Smooth muscle cell (in vitro differentiated cells): ENCODE results near the gene GALNTL6. TPM values are rescaled to one million over a fixed set of nuclear protein-coding genes. Genes with fewer than 3 reads are reported as not detected.
A peak's percentile ranks its signal among the peaks of the same experiment; 100 is the strongest.

ENCODE experiments used
- DNase-seq: peaks from one replicate; lab custom pipeline; 2025; ENCODE audit not compliant: unreplicated experiment; lab: John Stamatoyannopoulos, UW
- H2AFZ ChIP-seq: fragments of 200-600 bp; sonication (generic); 2 replicates; pipeline ENCODE4 v1.6.0; 2016; ENCODE audit warnings: antibody characterized with exemption, low read depth, mild to moderate bottlenecking
- H3F3A ChIP-seq: fragments of 200-600 bp; sonication (generic); 2 replicates; pipeline ENCODE4 v1.6.0; 2017; ENCODE audit warnings: antibody characterized with exemption, low read depth
- H3K27ac ChIP-seq: fragments of 200-600 bp; sonication (generic); 2 replicates; pipeline ENCODE4 v1.5.1; 2016; ENCODE audit warnings: low read depth, mild to moderate bottlenecking
- H3K27me3 ChIP-seq: fragments of 200-600 bp; sonication (generic); 2 replicates; pipeline ENCODE4 v1.6.1; 2016; ENCODE audit warnings: low read depth, mild to moderate bottlenecking
- H3K36me3 ChIP-seq: fragments of 200-600 bp; sonication (generic); 2 replicates; pipeline ENCODE4 v1.5.1; 2016; ENCODE audit warnings: low read depth
- H3K4me1 ChIP-seq: fragments of 200-600 bp; sonication (generic); 2 replicates; pipeline ENCODE4 v1.5.1; 2016; ENCODE audit warnings: low read depth
- H3K4me2 ChIP-seq: fragments of 200-600 bp; sonication (generic); 2 replicates; pipeline ENCODE4 v1.6.0; 2016; ENCODE audit warnings: mild to moderate bottlenecking
- H3K4me3 ChIP-seq: fragments of 200-600 bp; sonication (generic); 2 replicates; pipeline ENCODE4 v1.5.1; 2016; ENCODE audit warnings: mild to moderate bottlenecking
- H3K79me2 ChIP-seq: fragments of 200-600 bp; sonication (generic); 2 replicates; pipeline ENCODE4 v1.6.0; 2016; ENCODE audit warnings: low read depth, mild to moderate bottlenecking
- H3K9ac ChIP-seq: fragments of 200-600 bp; sonication (generic); 2 replicates; pipeline ENCODE4 v1.6.0; 2016; ENCODE audit warnings: low read depth
- H3K9me3 ChIP-seq: fragments of 200-600 bp; sonication (generic); replicated peaks from 2 replicates; pipeline ENCODE4 v1.5.1; 2016; ENCODE audit warnings: low read depth
- H4K20me1 ChIP-seq: fragments of 200-600 bp; sonication (generic); 2 replicates; pipeline ENCODE4 v1.6.0; 2016; ENCODE audit warnings: low read depth
- WGBS: methylation state at CpG from one replicate; pipeline ENCODE4 v1.1.7; 2016; ENCODE audit warnings: low lambda C conversion rate; 5-methylcytosine and 5-hydroxymethylcytosine counted together
- polyA plus RNA-seq: library from polyadenylated mRNA; unstranded; fragments of >200 nt; fragmentation: Nextera tagmentation; extraction: Ambion mirVana; gene quantifications from 2 replicates; pipeline ENCODE4 v1.2.1, GENCODE V29; 2016
- total RNA-seq: library from RNA; depleted of rRNA; stranded (reverse); fragments of >200 nt; gene quantifications from 2 replicates; pipeline ENCODE4 v1.2.3, GENCODE V29; 2014
- TF ChIP-seq, protein P1 (sequence below): fragments of 200-600 bp; sonication (generic); IDR thresholded peaks from 2 replicates; pipeline ENCODE4 v1.5.1; 2017; ENCODE audit warnings: borderline replicate concordance, mild to moderate bottlenecking, antibody characterized with exemption; ENCODE audit not compliant: insufficient read depth, poor library complexity, severe bottlenecking

The GALNTL6 gene
- total and polyA plus RNA-seq, 2 experiments from 2014 or later, result 0.18 to 1.3 TPM

DNA sequence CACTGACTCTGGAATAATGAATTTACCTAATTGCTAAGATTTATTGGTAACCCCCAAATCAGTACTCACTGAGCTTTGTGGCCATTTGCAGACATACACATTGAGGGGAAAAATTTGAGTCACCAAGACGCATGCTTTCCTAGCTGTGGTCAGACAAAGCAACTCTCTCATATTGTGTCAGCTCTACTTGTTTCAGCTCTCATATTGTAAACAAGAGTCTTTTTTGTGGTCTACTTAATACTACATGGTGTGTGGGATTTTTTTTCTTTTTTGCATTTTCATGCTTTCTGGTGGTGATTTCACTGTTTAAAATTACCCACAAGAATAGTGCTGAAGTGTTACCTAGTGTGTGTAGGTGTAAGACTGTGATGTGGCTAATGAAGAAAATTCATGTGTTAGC, 927.2 kb downstream of the GALNTL6 start:
- H3K4me3 ChIP-seq, result no peak overlapping the region
- no peak overlapping the region for H3K27ac ChIP-seq
- H3K4me1 ChIP-seq, result no peaks in the 10 kb centered on the region
- H3K27me3 ChIP-seq, result no peaks in the 10 kb centered on the region
- H2AFZ ChIP-seq, result no peak overlapping the region
- no peaks in the 10 kb centered on the region for H3K79me2 ChIP-seq
- H3F3A ChIP-seq, result no peaks in the 10 kb centered on the region
- no peaks in the 10 kb centered on the region for H3K36me3 ChIP-seq
- 81% methylated on average over 1 of the region's 1 CpG for WGBS
- H4K20me1 ChIP-seq, result no peaks in the 10 kb centered on the region
- H3K9ac ChIP-seq, result no peak overlapping the region
- DNase-seq, result no peak
- H3K4me2 ChIP-seq, result no peak overlapping the region
- TF ChIP-seq, protein P1, sequence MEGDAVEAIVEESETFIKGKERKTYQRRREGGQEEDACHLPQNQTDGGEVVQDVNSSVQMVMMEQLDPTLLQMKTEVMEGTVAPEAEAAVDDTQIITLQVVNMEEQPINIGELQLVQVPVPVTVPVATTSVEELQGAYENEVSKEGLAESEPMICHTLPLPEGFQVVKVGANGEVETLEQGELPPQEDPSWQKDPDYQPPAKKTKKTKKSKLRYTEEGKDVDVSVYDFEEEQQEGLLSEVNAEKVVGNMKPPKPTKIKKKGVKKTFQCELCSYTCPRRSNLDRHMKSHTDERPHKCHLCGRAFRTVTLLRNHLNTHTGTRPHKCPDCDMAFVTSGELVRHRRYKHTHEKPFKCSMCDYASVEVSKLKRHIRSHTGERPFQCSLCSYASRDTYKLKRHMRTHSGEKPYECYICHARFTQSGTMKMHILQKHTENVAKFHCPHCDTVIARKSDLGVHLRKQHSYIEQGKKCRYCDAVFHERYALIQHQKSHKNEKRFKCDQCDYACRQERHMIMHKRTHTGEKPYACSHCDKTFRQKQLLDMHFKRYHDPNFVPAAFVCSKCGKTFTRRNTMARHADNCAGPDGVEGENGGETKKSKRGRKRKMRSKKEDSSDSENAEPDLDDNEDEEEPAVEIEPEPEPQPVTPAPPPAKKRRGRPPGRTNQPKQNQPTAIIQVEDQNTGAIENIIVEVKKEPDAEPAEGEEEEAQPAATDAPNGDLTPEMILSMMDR, result no peak
- H3K9me3 ChIP-seq, result no peaks in the 10 kb centered on the region

- H3K36me3 ChIP-seq, result no peaks in the 10 kb centered on the region
- DNase-seq, result no peak
- H3K4me1 ChIP-seq, result no peaks in the 10 kb centered on the region
- no peak overlapping the region for H3K9ac ChIP-seq
- WGBS, result 88% methylated on average over 1 of the region's 1 CpG
- H3K9me3 ChIP-seq, result no peaks in the 10 kb centered on the region
- no peaks in the 10 kb centered on the region for H3K79me2 ChIP-seq
- no peaks in the 10 kb centered on the region for H4K20me1 ChIP-seq
- H3K27me3 ChIP-seq, result no peaks in the 10 kb centered on the region
- no peaks in the 10 kb centered on the region for H3F3A ChIP-seq
- no peak overlapping the region for H3K27ac ChIP-seq
- TF ChIP-seq, protein P1, result no peak
- no peak overlapping the region for H3K4me3 ChIP-seq
- H2AFZ ChIP-seq, result no peak overlapping the region
- H3K4me2 ChIP-seq, result no peak overlapping the region
Observed at GRCh38 chr4:172750910-172751309, 937.7 kb downstream of the GALNTL6 start.

DNA sequence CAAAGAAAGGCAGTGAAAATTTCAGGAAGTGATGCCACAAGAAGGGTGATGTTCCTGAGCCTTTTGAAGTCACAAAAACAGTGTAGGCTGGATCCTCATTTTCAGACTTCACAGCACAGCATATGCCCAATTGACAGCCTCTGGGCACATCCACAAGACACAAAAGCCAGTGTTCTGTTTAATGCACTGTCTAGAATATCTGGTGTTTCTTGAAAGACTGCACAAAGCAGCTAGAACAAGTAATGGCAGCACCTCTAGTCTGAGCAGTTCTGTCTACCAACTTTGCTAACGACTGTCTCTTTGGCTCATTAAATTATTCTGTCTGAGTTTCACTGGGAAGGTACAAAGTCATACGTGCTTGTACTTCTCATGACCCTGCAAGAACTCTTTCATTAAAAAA, 938.3 kb downstream of the GALNTL6 start:
- TF ChIP-seq, protein P1, result no peak
- no peaks in the 10 kb centered on the region for H3K27me3 ChIP-seq
- no peaks in the 10 kb centered on the region for H3F3A ChIP-seq
- no peak for DNase-seq
- H4K20me1 ChIP-seq, result no peaks in the 10 kb centered on the region
- H3K4me1 ChIP-seq, result no peaks in the 10 kb centered on the region
- no peak overlapping the region for H3K27ac ChIP-seq
- no peaks in the 10 kb centered on the region for H3K36me3 ChIP-seq
- no peak overlapping the region for H2AFZ ChIP-seq
- no peak overlapping the region for H3K4me2 ChIP-seq
- 73% methylated on average over 2 of the region's 2 CpGs for WGBS
- H3K9me3 ChIP-seq, result no peaks in the 10 kb centered on the region
- H3K9ac ChIP-seq, result no peak overlapping the region
- H3K79me2 ChIP-seq, result no peaks in the 10 kb centered on the region
- no peak overlapping the region for H3K4me3 ChIP-seq

DNA sequence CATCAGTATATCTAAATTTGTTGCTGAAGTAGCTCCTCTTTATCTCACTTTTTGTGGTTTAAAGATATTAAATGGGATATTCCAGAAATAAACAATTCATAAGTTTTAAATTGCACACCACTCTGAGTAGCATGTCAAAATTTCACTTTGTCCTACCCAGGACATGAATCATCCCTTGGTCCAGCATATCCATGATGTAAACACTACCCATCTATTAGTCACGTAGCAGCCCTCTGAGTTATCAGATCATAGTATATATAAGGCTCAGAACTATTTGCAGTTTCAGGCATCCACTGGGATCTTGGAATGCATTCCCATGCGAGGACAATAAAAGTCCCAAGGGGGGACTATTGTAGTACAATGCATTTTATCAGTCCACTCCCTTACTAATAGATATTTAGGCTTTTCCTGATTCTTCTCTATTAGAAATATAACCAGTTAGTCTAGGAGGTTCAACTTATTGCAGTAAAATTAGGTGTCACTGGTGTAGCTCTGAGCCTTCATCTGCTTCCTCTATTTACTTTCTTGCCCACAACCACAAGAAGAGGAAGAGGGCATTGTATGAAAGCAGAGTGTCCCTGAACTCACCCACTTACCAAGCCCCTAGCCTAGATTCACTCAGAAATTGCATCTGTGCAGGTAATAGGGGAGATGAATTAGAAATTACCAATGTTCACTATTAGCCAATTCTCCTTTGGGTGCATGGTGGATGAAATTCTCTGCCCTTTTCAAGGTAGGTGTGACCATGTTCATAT, 945.6 kb downstream of the GALNTL6 start:
- H3K27me3 ChIP-seq, result no peaks in the 10 kb centered on the region
- no peak for DNase-seq
- TF ChIP-seq, protein P1, result no peak

More for the DNA sequence above, 945.6 kb downstream of the GALNTL6 start:
- Histone ChIP-seq H3F3A (no peaks in the 10 kb centered on the region), H3K4me3 (no peak overlapping the region), H3K9ac (no peak overlapping the region), H4K20me1 (no peaks in the 10 kb centered on the region), H3K36me3 (no peaks in the 10 kb centered on the region), H3K79me2 (no peaks in the 10 kb centered on the region), H3K9me3 (no peaks in the 10 kb centered on the region), H2AFZ (no peak overlapping the region), H3K4me2 (no peak overlapping the region), H3K4me1 (no peaks in the 10 kb centered on the region), H3K27ac (peak overlapping the region; percentile 19)
- WGBS, result 9% methylated on average over 2 of the region's 2 CpGs
